Endometrium (tissue), 2 donors: ENCODE measurements around the gene NT5C.

Source experiments
- FAIRE-seq: peaks from 2 replicates; lab custom pipeline; 2012; peaks lifted over from hg19 to GRCh38; lab: Jason Lieb, UNC
- donor health status: control.
- donor health status: control.

Gene NT5C

DNA sequence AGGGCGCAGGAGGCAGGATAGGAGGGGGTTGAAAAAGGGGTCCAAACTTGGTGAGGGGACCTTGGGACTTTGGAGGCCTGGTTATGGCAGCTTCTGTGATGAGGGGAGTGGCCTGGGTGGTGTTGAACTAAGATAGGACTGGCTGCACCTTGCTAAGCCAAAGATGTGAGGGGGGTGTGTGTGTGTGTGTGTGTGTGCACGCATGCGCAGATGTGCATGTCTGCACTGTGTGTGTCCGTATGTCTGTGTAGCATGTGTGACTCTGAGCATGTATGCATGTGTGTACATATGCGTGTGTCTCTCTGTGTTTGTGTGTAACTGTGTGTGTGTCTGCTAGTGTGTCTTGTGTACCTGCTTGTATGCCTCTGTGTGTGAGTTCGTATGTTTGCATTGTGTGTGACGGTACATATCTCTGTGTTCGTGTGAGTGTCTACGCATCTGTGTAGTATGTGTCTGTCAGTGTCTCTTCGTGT is 39.7 kb downstream of the NT5C start:
- FAIRE-seq: no peak

DNA sequence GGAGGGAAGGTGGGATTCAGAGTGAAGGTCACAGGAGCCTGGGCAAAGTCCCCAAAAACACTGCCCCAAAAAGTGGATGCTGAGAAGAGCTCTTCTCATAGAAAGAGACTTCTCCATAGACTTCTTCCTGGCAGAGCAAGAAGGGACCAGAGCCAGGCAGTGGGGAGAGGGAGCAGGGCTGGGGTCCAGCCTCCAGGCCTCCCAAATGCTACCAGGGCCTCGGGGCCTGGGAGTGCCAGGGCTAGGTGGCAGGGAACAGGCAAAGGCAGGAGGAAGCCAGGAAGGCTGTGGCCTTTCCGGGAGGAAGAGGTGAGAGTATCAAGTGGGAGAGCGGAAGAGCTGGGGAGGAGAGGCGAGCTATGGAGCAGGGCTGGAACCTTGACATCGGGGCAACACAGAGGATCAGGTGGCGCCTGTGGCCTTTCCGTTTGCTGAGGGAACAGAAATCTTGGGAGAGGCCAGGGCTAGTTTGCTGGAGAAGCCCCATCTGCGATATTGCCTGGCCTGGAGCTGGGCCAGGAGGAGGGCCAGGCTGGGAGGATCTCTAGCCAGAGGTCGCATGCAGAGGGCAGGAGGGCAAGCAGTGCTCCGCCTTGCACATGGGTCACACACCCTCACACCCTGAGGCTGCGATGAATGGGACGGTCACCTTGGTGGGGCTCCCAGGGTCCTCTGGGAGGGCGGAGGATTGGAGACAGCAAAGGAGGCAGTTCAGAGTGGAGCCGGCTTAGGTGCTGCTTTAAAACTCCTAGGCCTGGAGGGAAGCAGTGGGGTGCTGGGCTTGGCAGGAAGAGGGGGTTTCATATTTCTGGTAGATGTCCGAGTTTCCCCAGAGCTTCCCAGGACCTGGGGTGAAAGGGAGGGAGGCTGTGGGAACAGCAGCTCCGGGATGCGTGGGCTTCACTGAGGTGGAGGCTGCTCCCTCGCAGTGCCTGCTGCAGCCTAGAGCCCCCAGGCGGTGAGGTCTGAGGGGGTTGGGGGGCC is 40.4 kb downstream of the NT5C start:
- FAIRE-seq: no peak

DNA sequence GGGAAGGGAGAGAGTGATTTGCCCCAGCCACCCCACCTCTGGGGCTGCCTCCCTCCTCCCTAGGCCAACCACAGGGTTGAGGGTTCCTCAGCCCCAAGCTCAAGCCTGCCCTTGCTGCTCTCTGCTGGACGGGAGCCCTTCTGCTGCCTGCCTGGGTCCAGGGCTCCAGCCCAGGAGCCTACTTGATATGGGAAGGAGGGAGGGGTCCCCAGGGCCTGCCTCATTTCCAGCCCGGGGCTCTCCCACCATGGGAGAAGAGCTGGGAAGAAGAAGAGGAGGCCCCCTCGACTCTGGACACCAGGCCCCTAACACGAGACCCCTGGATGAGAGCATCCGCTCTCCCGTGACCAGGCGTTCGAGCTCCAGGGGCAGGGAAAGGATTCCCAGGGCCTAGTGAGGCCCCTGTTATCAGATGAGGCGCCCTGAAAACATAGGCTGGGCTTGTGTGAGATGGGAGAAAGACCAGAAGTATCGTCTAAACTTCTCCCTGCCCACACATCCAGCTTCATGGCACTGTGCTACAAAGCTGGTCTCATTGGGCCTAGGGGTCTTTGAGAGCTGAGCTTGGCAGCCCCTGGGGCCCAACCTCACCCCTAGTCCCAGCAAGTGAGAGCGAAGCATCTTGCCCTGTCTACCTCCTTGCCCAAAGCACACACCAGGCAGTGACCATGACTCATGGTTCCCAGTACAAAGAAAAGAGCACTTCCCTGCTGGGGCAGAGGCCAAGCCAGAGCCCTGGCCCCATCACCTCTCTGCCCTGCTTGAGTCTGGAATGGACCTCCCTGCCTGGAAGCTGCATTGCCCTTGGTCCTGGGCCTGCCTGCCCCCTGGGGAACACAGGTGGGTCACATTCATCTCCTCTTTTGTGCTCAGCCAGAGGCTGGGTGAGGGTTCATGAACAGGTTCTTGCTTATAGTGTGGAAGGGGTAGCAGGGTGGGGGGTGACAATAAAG is 42.8 kb downstream of the NT5C start:
- no peak for FAIRE-seq

DNA sequence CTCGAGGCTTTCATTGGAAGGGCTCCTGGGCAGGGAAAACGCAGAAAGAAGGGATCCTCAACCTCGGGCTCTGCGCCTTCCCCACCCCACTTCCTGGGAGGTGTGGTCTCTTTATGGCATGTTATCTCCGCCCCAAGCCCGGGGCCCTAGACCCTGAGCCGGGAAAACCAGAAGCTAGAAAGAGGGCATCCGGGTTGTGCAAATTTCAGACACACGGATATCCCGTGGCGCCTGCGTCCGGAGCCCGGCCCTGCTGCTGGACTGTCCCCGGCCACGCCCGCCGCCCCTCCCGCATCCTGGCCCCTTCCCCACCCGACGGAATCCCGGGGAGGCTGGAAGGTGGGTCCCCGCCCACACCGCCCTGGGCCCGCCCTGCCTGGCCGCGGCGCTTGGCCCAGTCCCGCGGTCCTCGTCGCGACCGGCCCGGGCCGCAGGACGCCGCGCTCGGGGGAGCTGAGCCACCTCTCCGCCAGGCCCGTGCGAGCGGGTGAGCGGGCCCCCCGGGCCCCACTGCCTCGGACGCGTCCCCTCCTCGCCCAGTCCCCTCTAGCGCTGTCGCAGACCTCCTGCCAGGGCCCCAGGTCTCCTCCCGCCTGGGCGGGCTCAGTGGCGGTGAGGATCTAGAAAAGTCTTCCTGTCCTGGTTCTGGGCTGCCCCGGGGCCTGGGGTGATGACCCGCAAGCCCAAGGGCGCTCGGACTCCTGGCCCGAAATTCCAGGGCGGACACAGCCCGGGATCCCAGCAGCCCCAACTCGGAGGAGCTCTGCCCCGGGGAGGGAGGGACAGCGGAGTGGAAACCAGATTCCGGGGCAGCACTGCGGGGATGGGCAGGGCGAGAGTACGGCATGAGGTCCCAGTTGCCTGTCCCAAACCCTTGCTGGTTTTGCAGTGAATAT is 43.7 kb downstream of the NT5C start, which contains the start of gene SLC16A5:
Gene SLC16A5, plus strand, starts transcription at position 397 of the 896 bp plus-strand sequence. CDS start 5,683 bp downstream, outside the sequence.
- no peak for FAIRE-seq

DNA sequence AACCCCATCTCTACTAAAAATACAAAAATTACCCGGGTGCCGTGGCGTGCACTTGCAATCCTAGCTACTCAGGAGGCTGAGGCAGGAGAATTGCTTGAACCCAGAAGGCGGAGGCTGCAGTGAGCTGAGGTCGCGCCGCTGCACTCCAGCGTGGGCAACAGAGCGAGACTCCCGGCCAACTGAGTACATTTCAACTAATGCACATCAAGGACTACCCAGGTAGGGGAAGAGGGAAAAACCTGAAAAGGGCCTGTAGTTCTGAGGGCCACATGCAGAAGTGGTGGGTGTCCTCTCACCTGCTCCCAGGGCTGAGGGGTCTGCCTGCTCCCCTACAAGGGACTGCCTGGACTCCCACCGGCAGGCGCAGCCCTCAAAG is 44.4 kb downstream of the NT5C start:
- no peak for FAIRE-seq

DNA sequence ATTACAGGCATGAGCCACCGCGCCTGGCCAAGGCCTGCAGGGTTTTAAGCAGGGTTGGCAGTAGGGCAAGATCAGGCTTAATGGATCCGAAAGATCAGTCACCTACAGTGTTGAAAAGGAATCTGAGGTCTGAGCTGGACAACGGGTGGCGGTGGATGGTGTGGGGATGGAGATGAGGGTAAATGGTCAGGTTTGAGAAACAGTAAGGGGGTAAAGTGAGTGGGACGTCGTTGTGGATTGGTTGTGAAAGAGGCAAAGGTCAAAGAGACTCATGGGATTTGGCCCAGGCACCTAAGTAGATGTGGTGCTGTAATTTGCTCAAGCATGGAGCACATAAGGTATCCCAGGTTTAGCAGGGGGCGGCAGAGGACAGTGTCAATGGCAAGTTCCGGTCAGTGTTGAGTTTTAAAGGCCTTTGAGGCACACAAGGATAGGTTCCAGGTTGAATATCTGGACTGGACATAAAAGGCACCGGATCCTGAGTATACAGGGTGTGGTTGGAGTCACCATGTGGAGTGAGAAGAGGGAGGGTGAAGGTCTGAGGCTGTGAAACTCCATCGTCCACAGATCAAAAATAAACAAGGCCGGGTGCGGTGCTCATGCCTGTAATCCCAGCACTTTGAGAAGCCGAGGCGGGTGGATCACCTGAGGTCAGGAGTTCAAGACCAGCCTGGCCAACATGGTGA is 44.9 kb downstream of the NT5C start:
- FAIRE-seq: no peak

DNA sequence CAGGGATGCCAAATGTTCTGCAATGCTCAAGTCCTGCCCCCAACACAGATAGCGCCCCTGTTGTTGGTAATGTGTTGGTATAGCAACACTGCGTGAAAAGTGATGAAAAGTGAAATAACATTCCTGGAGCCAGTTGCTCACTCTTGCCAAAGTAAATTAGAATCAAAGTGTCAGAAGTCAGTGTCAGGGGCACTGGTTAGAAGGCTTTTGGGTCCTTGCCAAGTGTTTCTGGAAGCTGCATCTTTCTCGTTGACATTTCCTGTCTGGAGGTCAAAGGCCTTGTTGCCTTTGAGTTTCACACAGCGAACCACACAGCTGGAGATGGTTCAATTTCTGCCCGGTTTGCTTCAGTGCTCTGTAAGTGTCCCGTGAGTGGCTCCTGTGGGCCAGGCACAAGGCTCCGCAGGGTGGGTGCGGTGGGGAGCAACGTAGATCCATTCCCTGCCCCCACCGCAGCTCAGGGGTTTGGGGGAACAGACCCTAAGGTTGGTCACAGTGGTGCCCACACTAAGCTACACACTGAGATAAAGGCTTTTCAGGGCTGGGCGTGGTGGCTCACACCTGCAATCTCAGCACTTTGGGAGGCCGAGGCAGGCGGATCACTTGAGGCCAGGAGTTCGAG is 47.4 kb downstream of the NT5C start:
- no peak for FAIRE-seq

DNA sequence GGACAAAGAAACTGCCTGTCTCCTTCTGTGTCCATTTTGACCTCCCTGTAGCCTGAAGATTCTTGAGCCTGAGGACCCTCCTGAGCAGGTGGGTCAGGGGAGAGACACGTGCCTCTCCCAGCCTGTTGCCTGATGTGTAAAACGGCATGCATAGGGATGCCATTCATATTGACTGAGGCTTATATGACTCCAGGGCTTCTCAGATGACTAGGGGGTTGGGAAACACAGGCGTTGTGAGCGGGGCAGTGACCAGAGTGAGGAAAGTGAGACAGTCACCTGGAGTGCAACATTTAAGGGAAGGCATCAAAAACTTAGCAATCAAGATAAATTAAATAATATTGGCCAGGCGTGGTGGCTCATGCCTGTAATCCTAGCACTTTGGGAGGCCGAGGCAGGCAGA is 48.9 kb downstream of the NT5C start:
- FAIRE-seq: no peak

DNA sequence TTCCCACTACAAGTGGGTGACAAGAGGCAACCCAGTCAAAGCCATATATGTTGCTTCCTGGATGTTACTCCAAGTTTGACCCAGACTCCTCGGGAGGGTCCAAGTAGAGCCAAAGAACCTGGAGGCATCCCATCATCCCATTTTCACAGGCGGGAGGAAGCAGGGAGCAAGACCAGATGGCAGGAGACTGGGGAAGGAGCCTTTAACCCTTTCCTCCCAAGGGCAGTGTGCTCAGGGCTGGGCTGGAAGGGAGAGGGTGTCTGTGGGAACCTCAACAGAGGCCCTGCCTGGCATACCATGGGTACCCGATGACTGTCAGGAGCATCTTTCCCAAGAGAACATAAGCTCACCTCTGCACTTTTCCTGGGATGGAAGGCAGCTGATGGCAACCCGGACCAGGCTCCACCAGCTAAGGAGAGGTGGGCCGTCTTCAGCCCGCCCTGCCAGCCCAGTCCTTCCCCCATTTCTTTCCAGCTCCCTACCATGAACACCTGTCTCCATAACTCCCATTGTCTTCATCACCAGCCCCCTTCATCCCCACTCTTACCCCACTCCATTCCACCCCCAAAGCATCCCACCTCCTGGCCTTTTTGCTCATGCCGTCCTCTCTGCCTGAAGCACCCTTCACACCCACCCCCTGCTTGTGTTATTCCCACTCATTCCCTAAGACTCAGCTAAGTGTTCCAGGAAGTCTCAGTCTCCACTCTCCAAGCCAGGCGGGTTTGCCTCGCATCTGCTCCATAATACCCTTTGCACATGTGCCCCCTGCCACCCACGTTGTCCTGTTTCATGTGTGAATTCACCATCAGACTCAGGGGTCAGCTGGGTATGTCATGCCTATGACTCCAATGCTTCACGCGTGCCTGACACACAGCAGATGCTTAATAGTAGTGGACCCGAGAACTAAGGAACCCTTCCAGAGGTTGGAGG is 49.7 kb downstream of the NT5C start:
- FAIRE-seq: no peak
